GM19043 (cell line): ENCODE measurements around the gene NIPSNAP2.
A peak's percentile ranks its signal among the peaks of the same experiment; 100 is the strongest.
"Not testable (repeated sequence)": the region's sequence is repeated elsewhere in the genome, so short reads cannot be mapped to it uniquely, and the experiment has no call there.

Experiments
- ATAC-seq: cut with Tn5 transposase; IDR thresholded peaks from one replicate; pipeline ENCODE4 v1.9.1; 2021; ENCODE audit warnings: low read depth; ENCODE audit not compliant: unreplicated experiment

NIPSNAP2 gene

GRCh38 chr7:55973747-55974250 lies 9.4 kb downstream of the NIPSNAP2 start:
- ATAC-seq: no peak

- no peak for ATAC-seq
Measured at GRCh38 chr7:55975988-55976633, 11.7 kb downstream of the NIPSNAP2 start.

- no peak for ATAC-seq
Measured at GRCh38 chr7:55977831-55978230, 13.4 kb downstream of the NIPSNAP2 start.

DNA sequence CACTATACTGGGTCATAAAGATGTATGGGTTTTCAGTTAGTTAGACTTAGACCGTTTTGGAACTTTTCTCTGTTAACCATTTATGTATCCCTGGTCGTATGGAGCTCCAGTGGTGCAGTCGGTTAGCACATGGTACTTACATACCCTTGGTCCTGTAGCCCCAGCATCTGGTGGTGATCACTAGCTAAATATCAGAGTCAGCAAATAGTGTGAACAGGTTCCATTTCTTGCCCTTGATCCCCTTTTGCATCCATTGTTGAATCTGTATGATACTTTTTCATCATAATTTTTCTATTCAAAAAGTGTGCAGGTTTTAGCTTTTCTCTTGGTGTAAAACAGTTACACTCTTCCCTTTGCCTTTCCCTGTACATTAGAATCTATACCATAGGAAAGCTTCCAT lies 15.9 kb downstream of the NIPSNAP2 start:
- ATAC-seq: no peak

DNA sequence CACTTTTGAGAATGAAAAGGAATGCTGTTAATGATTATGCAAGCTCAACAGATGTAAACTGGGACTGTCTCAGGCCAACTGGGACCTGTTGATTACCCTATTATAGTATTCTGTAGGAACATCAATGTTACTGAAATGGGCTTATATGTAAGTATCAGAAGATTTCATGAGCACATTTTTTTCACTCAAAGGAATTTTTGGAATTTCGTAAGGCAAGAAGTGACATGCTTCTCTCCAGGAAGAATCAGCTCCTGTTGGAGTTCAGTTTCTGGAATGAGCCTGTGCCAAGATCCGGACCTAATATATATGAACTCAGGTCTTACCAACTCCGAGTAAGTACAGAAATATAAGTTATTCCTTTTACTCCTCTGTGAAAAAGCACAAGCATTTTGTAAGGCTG lies 19.2 kb downstream of the NIPSNAP2 start:
- no peak for ATAC-seq

- no peak for ATAC-seq
Measured at GRCh38 chr7:55992346-55992745, 28.0 kb downstream of the NIPSNAP2 start.

- no peak for ATAC-seq
Measured at GRCh38 chr7:55996856-55997500, 32.6 kb downstream of the NIPSNAP2 start.

DNA sequence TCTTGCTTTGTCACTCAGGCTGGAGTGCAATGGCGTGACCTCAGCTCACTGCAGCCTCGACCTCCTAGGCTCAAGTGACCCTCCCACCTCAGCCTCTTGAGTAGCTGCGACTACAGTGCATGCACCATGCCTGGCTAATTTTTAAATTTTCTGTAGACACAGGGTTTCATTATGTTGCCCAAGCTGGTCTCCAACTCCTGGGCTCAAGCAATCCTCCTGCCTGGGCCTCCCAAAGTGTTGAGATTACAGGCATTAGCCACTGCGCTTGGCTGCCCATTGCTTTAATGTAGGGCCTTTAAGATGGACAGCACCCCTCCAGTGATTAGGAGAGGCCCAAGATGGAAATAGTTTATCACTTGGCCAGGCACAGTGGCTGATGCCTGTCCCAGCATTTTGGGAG lies 39.4 kb downstream of the NIPSNAP2 start:
- ATAC-seq: no peak

GRCh38 chr7:56007167-56007652 lies 42.8 kb downstream of the NIPSNAP2 start:
- ATAC-seq: no peak

GRCh38 chr7:56007891-56008290 lies 43.5 kb downstream of the NIPSNAP2 start:
- ATAC-seq: no peak

GRCh38 chr7:56009695-56010094 lies 45.3 kb downstream of the NIPSNAP2 start:
- ATAC-seq: no peak

DNA sequence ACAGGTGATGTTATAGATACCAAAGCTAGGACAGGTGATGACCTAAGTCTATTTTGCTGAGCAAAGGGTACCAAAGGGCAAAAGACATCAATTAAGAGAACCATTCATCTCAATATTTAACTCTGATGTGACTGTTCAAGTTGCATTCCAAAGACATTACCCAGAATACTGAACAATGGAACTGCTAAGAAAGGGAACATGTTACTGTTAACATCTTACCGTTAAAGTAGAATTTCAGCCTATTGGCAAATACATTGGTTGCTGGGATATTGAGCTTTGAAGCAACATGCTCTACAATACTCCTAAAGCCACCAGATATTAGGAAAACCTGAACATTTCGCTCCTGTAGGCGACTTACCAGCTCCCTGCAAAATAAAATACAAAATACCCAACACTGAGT lies 52.6 kb downstream of the NIPSNAP2 start:
- ATAC-seq: not testable (repeated sequence)

GRCh38 chr7:56019501-56019900 lies 55.1 kb downstream of the NIPSNAP2 start:
- ATAC-seq: no peak

GRCh38 chr7:56023500-56023899 lies 59.1 kb downstream of the NIPSNAP2 start:
- ATAC-seq: no peak

DNA sequence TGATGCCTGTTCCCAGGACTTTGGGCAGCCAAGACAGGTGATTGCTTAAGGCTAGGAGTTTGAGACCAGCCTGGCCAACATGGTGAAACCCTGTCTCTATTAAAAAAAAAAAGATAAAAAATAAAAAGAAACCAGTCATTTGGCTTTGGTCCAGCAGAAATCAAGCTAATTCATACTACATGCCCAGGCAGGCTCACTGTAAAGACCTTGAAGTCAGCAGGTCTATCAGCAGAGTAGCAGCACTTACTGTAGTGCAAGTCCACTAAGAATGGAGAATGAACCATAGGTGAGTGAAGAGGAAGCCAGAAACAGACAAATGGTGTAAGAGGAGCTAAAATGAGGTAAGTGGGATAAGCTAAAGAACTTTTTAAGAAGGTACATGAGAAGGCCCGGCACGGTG lies 62.2 kb downstream of the NIPSNAP2 start:
- no peak for ATAC-seq

GRCh38 chr7:56028942-56029630 lies 64.7 kb downstream of the NIPSNAP2 start:
- ATAC-seq: no peak

- ATAC-seq: no peak
Measured at GRCh38 chr7:56030340-56030739, 66.0 kb downstream of the NIPSNAP2 start.

DNA sequence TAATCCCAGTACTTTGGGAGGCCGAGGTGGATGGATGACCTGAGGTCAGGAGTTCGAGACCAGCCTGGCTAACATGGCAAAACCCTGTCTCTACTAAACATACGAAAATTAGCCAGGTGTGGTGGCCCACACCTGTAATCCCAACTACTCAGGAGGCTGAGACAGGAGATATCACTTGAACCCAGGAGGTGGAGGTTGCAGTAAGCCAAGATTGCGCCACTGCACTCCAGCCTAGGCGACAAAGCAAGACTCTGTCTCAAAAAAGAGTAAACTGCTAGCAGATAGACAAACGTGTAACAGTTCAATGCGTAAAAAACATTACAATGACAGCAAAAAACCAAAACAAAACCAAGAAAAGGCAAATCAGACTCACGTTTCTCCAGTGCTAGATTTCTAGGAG lies 67.2 kb downstream of the NIPSNAP2 start:
- ATAC-seq: not testable (repeated sequence)

GRCh38 chr7:56032578-56032977 lies 68.2 kb downstream of the NIPSNAP2 start:
- not testable (repeated sequence) for ATAC-seq

- ATAC-seq: peak; percentile 90
Measured at GRCh38 chr7:56033671-56034432, 69.5 kb downstream of the NIPSNAP2 start.

DNA sequence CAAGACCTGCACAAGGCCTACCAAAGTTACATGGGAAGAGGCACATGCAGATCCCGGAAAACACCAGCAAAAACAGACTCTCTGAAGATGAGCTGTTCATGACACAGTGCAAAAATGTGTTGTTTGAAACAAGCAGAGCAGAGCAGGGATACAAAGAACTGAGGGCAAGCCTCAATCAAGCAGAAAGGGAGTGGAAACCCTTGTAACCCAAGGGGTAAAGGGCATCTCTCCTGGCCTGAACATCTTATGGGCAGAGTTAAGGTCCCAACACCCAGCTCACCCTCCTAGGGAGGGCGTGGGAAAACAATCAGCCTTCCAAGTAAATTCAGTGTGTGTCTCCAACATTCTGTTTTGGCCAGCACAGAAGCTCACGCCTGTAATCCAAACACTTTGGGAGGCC lies 76.3 kb downstream of the NIPSNAP2 start:
- ATAC-seq: no peak
